Measurements from ENCODE around the gene LRRN4CL.

DNA sequence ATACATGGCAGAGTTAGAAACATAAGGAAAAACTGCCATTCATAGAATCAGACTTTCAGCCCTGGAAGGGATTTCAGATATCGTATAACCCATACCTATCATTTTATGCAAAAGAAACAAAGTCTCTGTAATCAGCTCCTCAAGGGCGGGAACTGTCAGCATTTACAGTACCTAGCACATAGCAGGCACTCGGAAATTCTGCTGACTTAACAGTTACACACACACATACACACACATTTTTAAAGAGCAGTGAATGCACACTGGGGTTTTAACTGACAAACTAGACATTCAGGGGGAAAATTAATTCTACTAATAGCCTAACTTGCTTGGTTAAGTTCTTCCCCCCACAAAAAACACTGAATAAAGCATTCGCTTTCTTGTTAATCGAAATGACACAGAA, 26.9 kb upstream of the LRRN4CL start:
- TF ChIP-seq CTCF (conservative IDR thresholded peaks at IDR 0.05; ENCODE audit: low read length) (no peak), EZH2phosphoT487 (IDR thresholded peaks at IDR 0.05; ENCODE audit: borderline replicate concordance, low read depth, low read length) (no peak)

Data from OCI-LY7 (cell line).